Measurements from ENCODE around the gene ECEL1.
"Not testable (repeated sequence)": the region's sequence is repeated elsewhere in the genome, so short reads cannot be mapped to it uniquely, and the experiment has no call there.

ECEL1 gene

DNA sequence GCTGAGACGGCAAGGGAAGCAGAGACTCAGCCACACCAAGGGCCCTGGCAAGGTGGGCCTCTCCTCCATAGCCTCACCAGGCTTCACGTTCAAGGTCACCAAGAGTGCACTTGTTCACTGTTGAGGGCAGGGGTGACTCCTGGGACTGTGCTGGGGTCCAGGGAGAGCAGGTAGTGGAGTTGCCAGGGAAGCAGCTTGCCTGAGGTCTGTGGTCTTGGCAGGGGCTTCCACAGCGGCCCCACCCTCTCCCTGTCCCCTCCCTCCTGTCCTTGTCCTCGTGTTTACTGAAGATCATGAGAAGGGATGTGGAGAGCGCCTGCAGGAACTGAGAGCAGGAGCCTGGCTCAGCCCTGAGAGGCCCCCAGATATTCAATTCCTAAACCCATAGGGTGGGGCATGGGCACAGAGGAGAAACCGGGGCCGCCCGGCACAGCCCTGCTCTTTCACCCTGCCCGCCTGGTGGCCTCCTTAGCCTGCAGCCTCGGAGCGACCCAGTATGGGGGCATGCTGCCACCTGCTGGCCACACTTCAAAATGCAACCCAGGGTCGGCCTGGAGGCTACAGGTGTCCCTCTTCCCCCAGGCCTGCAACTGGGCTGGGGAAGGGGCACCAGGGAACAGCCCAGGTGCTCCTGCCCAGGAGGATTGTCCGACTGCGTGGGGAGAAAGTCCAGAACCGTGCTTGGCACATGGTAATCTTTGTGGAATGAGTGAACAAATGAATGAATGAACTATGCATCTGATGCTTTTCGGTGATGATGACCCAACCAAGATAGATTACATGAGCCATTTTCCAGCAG is 47.2 kb downstream of the ECEL1 start:
- peak; percentile 71 for DNase-seq

DNA sequence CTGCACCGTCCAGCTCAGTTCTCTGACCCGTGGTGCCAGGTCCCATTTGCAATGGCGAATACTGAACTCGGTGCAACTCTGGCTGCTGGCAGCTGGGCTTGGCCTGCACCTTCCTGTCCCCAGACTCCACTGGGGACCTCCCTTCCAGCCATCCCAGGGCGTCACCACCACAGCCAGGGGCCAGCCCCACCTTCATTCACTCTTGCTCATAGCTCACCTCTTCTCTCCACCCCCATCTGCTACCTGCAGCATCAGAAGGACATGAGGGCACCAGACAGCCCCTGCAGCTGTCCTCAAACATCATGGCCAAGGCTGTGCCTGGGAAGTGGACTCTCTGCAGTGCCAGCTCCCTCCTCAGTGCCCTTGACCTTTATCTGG is 47.9 kb downstream of the ECEL1 start:
- no peak for DNase-seq

DNA sequence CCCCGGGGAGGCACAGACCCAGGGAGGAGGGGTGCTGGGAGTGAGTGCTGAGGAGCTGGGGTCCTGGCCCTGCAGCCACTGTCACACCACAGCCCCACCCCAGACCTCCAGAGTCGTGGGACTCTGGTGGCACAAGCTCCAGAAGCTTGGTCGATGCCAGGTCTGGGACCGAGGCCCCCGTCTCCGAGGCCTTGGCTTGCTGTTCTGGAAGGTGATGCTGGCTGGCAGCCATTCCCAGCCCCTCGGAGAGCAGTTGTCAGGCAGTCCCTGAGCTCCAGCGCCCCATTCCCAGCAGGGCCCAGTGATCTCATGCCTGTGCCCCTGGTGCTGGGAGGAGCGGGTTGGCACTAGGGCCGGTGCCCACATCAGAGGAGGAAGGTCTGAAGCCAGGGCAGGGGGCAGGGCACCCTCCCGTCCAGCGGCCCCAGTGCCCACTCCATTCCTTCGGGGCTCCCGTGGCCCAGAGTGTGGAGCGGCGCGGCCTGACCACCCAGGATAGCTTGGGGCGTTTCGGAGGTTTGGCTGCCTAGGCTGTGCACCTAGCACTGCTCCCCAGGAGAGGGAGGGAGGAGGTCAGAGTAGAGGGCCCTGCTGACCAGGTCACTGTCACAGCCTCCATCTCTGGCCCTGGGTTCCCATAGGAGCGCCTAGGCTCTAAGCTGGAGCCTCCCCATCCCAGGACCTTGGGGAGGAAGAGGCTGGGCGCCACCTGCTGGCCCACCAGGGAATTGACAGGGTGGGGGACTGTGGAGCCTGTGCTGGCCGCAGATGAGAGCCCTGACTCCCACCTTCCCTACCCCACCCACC is 48.5 kb downstream of the ECEL1 start:
- DNase-seq = no peak

DNA sequence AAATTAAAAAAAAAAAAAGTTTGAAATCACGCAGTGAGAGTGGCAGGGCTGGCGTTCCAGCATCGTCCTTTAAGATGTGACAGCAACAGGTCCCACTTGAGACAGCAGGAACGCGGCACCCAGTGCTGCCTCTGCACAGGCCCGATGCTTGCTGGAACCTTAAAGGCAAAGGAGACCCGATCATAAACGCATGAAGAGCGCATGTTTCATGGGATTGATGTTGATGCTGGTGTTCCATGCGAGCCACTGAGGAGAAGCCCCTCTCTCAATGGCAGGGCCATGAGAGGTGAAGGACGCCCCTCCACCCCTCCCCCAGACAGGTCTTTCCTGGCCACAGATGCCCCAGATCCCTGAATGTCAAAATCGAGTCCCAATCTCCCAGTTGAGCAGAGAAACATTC is 49.5 kb downstream of the ECEL1 start:
- no peak for DNase-seq

DNA sequence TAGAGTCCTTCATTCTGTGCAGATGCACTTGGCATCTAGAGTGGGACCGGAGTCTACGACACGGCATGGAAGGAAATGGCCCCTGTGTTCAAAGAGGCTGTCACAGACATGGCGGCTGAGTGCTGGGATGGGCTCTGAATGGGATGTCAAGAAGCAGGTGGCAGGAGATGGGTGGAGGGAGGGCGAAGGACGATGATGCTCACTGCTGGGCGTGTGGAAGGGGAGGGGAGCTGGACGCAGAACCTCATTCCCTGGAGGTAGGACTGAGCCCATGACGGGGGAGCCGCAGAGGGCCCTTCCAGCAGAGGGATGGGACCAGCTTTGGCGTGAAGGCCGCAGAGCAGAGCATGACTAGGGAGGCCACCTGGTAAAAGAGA is 50.5 kb downstream of the ECEL1 start:
- no peak for DNase-seq

DNA sequence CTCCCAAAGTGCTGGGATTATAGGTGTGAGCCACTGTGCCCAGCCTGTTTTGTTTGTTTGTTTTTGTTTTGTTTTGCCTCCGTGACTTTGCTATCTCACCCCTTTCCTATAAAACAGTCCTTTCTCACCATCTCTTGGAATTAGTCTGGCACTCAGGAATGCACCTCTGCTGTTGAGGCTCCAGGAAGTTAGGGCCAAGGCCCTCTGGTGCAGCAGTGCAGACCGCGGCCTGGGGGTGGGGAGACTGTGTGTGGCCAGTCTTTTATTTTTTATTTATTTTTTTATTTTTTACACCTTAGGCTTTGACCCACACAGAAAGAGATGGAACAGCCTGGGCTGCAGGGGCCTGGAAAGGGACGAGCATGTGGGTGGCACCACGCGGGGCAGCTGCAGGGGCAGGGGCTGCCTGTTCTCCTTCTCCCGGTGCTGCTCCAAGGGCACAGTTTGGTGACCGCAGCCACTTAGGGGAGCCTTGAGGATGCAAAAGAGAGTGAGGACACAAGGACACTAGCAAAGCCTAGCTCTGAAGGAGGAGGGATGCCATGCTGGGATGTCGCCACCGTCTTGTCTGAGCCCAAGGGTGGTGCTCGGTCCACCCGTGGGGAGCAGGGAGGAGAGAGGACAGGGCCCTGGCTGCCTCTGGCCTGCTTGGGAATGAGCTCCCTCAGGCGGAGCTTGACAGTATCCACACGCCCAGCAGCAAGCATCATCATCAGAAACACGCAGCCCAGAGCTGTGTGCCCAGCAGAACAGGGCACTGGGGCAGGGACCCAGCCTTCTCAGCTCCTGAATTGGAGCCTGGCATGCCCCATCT is 51.0 kb downstream of the ECEL1 start:
- no peak for DNase-seq

DNA sequence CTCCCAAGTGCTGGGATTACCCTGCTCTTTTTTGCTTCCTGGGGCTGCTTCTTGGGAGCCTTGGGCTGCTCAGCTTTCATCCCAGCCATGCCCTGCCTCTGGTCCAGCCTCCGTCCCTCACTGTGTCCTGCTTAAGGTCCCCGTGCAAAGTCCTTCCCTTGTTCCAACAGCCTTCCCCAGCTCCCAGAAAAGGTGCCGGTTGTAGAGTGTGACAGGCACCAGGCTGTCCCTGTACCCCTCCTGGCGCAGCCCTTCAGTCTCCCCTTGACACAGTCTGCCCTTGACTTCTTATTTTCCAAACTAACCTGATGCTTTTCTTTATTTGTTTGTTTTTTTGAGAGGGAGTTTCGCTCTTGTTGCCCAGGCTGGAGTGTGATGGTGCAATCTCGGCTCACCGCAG is 51.8 kb downstream of the ECEL1 start:
- DNase-seq = no peak

DNA sequence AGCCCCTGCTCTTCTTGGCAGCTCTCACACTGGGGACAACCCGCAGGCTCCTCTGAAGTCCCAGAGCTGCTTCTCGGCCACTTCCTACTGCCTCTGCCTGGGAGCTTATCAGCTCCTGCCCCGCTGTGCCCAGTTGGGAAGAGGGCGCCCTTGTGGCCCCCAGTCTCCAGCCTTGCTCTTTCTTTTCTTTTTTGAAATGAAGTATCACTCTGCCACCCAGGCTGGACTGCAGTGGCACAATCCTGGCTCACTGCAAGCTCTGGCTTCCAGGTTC is 52.3 kb downstream of the ECEL1 start:
- no peak for DNase-seq

DNA sequence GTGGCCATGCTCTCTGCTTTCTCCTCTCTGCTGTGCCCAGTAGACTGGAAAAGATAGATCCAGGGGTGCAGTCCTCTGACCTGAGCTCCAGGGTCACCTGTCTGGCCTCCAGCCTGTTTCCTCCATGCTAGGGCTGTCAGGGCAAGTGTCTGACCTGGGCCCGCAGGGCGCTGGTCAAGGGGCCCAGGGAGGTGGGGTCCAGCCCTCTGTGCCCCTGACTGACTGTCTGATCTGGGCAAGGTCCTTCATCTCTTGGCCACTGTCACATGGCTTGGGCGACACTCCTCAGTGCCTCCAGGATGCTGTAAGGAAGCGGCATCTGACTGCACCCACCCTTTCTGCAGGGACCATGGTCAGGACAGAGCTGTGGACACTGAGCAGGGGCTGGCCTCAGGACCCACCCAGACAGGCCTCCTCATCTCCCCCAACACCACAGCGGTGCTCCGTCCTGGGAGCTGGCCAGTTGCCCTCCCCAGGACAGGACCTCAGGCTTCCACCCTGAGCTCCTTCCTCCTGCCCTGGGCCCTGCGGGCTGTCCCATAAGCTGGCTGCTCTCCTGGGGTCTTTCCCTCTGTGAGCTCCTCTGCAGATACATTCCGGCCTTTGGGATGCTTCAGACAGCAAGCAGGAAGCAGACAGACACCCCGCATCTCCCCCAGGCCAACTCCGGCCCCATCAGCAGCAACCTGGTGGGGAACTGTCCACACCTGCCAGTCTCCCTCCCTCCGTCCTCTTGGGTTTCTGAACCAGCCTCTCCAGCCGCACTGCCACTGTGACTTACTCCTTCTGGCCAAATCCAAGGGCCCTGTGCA is 52.9 kb downstream of the ECEL1 start:
- DNase-seq = no peak

DNA sequence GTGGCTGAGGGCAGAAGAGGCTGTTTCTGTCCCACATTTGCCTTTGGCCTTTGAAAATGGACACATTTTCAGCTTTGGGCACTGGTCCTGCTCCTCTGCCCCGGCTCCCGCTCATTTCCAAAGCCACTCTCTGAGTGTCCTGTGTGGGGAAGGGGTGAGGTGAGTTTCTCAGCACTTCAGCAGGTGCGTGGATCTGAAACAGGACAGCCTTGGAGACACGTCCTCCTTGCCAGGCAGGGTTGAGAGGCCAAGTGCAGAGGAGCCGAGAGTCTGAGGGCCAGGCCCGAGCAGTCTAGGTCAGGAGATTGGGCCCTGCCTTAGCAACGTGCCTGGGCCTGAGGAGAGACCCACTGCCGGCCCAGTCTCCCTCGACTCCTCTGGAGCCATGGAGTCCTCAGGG is 53.5 kb downstream of the ECEL1 start:
- no peak for DNase-seq

DNA sequence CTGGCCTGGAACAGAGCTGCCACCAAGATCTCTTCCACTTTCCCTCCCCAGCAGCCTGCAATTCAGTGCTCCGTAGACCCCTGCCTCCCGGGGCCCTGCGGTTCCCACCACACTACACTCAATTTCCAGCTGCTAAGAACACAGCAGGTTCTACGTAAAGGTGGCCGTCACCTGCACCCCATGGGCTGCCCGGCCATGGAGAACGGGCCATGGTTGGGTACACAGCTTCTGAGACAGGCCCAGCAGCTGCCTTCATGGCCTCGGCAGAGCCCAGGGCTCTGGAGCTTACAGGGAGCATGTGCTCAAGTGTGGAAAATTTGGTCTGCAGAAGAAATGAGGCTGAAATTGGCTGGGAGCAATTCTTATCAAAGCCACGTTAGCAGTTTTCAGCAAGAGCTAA is 54.0 kb downstream of the ECEL1 start:
- DNase-seq = not testable (repeated sequence)

DNA sequence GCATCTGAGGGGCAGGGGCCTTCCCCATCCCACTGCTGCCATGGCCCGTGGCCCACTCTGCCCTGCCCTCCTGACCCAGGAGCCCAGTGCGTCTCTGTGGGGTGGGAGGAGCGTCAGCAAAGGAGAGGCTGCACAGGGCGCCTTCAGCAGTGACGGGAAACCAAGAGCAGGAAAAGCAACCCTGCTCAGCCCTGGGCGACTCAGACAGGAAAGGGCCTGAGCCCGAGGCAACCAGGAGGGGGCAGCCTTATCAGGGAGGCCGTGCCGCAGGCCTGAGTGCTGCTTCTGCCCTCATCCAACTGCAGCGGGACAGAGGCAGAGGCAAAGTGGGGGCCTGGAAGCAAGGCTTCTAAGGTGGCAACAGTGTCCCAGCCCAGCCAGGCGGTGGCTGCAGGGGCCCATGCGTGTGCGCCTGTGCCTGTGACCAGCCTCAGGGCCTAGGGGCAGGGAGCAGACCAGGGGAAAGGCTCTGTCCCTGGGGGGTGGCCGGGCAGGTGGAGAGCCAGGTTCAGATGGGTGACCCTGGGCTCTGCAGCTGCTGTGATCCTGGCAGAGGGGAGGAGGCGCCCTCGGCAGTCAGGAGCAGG is 54.9 kb downstream of the ECEL1 start:
- DNase-seq = no peak

DNA sequence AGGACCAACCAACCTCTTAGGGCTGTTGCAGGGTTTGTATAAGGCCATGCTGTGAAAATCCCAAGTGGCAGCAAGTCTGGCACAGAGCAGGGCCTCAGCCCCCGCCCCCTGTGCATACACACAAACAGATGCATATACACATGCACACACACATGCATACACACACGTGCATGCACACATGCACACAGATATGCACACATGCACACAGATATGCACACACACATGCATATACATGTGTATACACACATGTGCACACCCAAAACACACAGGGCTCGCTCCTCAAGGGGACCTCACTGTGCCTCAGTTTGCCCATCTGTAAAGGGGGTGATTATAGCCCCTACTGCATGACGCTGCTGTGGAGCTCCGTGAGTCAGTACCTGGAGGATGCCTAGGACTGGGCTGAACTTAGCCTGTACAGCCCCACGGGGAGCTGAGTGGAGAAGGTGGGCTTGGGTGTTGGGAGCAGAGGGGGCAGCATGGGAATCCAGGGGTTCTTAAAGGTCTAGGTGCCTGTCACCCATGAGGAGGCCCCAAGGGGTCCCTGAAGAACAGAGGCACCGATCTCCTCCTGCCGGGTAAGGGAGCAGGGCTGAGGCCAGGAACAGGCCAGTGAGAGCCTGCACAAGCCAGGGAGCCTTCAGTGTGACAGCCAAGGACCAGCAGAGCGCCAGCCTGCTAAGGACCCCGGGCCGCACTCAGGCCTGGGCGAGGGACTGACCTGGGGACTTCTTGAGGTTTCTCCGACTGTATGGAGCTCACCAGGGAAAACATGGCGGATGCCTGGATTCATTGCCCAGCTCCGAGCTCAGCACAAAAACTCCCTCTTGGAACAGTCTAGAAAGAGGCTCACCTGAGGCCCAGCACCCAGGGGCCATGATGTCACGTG is 55.7 kb downstream of the ECEL1 start:
- no peak for DNase-seq

Data from inflammatory macrophage treated with lipopolysaccharide for 4 hours (primary cell).